Astrocyte of the cerebellum (primary cell): ENCODE results near the gene PRKCA.

ENCODE experiments used
- DNase-seq: peaks from one replicate; pipeline ENCODE4 v3.0.0-alpha.2; 2011; ENCODE audit warnings: low read depth
- H3K4me3 ChIP-seq: 2 replicates; pipeline ENCODE4 v1.5.1; 2011; ENCODE audit warnings: mild to moderate bottlenecking, low read depth, low read length, moderate library complexity
- in situ Hi-C: cut with HindIII; loops from 2 replicates; pipeline ENCODE4 v1.10.0; 2017; ENCODE audit warnings: low sequenced_read_pairs
- TF ChIP-seq, protein P1 (sequence below): IDR thresholded peaks from 2 replicates; pipeline ENCODE4 v1.5.1; 2012; ENCODE audit warnings: low read length, low read depth, moderate library complexity, mild to moderate bottlenecking; ENCODE audit errors: missing control alignments

PRKCA gene

DNA sequence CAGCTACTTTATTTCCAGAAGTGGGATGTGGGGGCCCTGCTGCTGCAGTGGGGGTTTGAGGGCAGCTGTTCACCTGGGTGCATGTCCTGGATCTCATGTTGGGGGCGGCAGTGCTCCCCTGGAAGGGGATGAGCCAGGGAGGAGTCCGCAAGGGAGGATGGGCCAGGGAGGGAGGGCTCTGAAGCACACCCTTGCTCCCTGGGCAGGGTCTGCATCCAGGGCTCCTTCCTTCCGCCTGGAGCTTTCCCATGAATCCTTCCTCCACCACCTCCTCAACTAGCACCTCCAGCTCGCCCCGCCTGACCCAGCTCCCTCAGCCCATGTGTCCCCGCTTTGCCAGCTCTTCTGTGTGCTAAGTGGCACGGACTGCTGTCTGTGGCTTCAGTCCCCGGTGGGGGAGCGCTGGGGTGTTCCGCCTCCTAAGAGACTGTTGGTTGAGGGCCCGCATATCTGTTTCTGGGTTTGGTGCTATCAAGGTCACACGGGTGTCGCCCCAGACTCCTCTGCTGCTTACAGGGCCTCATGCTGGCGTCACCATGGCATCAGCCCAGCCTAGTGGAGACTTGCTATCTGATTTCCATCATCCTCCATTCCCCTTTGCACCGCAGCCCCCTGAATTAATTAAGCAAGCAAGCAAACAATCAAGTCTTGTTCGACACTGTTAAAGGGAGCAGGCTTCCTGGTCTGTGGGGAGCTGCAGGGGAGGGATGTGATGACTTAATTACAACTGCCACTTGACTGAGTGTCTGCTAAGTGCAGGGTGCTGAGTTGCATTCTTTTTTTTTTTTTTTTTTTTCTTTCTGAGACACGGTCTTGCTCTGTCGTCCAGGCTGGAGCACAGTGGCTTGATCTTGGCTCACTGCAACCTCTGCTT is 71.8 kb downstream of the PRKCA start:
- no peak for DNase-seq
- H3K4me3 ChIP-seq, result no peak overlapping the region
- TF ChIP-seq, protein P1, sequence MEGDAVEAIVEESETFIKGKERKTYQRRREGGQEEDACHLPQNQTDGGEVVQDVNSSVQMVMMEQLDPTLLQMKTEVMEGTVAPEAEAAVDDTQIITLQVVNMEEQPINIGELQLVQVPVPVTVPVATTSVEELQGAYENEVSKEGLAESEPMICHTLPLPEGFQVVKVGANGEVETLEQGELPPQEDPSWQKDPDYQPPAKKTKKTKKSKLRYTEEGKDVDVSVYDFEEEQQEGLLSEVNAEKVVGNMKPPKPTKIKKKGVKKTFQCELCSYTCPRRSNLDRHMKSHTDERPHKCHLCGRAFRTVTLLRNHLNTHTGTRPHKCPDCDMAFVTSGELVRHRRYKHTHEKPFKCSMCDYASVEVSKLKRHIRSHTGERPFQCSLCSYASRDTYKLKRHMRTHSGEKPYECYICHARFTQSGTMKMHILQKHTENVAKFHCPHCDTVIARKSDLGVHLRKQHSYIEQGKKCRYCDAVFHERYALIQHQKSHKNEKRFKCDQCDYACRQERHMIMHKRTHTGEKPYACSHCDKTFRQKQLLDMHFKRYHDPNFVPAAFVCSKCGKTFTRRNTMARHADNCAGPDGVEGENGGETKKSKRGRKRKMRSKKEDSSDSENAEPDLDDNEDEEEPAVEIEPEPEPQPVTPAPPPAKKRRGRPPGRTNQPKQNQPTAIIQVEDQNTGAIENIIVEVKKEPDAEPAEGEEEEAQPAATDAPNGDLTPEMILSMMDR, result no peak
- in situ Hi-C loops, result no loop called here

DNA sequence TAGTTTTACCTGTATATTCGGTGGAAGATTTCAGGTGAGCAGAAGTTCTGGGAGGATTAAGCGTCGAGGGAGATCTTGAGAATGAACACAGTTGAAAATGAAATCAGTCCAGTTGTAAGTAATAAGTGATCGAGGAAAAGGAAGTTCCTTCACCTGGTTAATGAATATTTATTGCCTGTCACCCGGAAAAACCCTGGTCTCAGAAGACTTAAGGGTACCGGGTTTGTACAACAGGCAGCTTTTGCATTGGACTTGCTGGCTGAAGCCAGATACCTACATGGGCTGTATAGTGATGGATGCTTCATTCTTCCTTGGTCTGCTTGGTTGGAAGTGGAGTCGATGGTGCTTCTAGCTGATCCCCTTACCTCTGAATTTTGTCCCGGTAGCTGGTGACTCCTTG is 72.7 kb downstream of the PRKCA start:
- no peak overlapping the region for H3K4me3 ChIP-seq
- no peak for DNase-seq
- TF ChIP-seq, protein P1, result no peak
- in situ Hi-C loops, result no loop called here

DNA sequence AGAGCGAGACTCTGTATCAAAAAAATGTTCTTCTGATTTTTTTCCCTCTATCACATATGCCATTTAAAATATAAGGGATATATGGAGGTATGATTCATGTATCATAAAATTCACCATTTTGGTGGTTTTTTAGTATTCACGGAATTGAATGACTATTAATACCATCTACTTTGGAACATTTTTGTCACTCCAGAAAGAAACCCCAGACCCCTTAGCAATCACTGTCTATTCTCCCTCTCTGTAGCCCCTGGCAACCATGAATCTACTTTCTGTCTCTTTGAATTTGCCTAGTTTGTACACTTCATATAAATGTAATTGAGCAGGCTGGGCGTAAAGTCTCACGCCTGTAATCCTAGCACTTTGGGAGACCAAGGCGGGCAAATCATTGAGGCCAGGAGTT is 75.9 kb downstream of the PRKCA start:
- in situ Hi-C loops, result no loop called here
- no peak overlapping the region for H3K4me3 ChIP-seq
- peak; percentile 62 for DNase-seq
- TF ChIP-seq, protein P1, result no peak

DNA sequence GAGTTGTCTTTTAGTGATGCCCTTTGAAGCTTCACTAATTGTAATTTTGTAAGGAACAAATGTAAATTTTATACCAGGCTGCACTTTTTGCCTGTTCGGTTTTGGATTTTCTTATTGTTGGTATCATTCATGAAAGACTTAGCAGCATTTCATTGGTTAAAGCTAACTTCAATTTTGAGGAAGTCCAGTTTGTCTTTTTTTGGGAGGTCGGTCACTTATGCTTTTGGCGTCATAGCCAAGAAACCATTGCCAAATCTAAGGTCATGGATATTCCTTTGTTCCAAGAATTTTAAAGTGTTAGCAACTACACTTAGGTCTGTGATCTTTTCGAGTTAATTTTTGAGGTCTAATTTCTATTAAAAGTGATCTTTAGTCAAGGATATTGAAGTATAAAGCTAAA is 77.1 kb downstream of the PRKCA start:
- in situ Hi-C loops, result no loop called here
- DNase-seq, result no peak
- no peak overlapping the region for H3K4me3 ChIP-seq
- TF ChIP-seq, protein P1, result no peak

DNA sequence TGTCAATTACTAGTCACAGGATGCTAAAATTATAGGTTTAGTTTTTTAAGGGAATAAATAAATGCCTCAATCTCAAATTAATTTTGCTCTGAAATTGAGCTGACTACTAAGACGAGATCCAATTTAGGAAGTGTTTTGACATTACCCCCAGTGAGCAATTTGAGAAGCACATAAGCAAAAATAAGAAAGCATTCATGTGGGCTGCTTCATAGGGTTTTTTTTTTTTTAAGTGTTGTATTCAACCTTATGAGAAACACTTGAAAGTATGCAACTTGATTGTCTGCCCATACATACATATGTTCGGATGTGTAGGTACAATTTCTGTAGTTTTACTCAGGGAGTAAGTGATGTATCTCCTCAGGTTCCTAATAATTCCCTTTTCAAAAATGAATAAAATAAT is 77.6 kb downstream of the PRKCA start:
- H3K4me3 ChIP-seq, result no peak overlapping the region
- DNase-seq, result no peak
- TF ChIP-seq, protein P1, result no peak
- in situ Hi-C loops, result no loop called here

DNA sequence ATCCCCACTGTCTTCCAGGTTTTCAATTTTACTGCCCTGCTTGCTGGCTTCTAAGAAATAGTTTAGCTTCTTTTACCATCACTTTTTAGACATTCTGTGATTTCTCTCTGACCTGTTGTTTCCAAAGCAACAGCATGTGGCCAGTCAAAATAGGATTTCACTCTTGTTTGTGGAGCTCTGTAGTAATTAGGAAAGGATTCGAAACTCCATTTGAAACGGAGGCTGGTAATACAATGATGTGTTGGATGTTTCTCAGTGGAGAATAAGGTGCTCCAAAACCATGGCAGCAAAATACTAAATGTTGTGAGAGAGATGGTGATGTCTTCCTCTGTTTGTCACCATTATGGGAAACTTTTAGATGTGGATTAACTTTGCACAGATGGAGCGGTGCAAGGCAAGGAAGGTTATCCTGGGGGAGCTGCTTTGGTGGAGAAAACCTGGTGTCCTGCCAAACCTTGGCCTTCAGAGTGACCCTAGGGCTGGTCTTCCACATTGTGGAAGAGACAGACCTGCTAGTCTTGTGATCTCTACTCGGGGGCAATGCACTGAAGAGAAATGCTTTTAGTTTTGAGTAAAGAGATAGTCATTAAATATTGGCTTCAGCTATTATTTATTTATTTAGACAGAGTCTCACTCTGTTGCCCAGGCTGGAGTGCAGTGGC is 79.4 kb downstream of the PRKCA start:
- H3K4me3 ChIP-seq, result no peak overlapping the region
- in situ Hi-C loops, result no loop called here
- DNase-seq, result no peak
- TF ChIP-seq, protein P1, result no peak
